Stimulated activated CD4-positive, alpha-beta T cell treated with anti-CD3 and anti-CD28 coated beads, TNF-alpha, amount 100 ng/mL, for 1 hour (primary cell): ENCODE measurements around the gene GPR107.

ENCODE experiments used
- DNase-seq, 3 donors: peaks; one replicate each; pipeline ENCODE4 v3.0.0-alpha.2; 2020; ENCODE audit warnings: low read depth in 3 of 3, low spot score in 1 of 3

The GPR107 gene

DNA sequence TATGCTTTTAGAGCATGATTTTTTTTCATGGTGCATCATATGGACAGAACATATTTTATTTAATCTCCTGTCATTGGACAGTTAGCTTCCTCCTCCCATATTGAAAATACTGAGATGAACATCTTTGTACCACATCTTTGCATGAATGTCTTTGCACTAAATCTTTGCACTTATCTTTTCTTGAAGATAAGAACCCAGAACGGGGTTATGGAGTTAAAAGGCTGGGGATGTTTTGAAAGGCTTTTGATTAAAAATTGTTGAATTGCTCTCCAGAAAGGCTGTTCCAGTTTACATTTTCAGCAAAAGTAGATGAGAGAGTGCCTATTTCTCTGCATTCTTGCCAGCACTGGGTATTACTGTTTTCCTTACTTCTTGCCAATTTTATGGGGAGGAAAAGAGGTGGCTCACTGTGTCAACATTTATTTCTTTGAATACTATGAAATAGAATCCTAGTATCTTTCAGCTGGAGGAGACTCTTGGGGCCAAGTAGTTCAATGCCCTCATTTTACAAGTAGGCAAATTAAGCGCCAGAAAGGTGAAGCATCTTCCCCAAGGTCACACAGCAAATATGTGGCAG, 125.7 kb downstream of the GPR107 start:
- DNase-seq, result no peak

DNA sequence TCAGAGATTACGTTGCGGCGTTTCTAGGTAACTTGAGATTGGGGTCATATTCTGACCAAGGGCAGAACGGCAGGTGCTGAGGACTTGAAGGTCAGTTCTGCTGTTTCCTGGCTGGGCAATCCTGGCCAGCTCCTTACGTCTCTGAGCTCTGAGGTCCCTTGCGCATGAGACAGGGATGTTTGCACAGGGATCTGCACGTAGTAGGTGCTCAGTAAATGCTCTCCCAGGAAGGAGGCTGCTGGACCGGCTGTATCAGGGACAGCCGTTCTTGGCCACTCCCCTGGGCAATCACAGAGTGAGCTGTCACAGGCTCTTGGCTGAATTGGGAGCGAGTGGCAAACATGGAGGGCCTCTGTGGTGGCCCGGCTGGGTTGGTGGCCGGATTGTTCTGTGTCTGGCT, 126.8 kb downstream of the GPR107 start:
- no peak for DNase-seq

DNA sequence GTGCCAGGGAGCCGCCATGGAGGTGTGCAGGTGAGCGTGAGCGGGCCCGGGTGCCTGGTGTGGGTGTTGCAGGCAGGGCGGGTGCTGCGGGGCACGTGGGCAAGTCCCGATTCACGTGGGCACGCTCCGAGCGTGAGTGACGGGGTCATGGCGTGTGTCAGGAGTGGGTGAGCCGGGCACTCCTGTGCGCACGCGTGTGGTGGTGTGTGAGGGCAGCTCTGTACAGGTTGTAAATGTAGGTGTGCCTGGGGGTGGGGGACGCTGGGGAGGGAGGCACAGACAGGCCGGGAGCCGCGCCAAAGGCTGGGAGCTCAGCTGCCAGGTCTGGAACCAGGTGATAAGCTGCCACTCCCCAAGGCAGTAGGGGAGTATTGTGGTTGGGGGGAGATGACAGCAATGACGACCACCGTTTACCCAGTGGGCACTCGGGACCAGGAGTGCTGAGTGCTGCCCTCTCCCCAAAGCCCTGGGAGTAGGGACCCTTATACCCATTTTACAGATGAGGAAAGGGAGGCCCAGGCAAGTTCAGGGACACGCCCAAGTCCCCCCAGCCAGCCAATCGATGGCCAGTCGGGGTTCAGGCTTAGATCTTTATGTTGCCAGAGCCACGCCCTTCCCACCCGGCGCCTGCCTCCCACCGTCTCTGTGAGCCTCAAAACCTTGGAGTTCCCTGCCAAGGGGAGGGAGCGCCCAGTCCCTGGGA, 128.1 kb downstream of the GPR107 start:
- no peak for DNase-seq

DNA sequence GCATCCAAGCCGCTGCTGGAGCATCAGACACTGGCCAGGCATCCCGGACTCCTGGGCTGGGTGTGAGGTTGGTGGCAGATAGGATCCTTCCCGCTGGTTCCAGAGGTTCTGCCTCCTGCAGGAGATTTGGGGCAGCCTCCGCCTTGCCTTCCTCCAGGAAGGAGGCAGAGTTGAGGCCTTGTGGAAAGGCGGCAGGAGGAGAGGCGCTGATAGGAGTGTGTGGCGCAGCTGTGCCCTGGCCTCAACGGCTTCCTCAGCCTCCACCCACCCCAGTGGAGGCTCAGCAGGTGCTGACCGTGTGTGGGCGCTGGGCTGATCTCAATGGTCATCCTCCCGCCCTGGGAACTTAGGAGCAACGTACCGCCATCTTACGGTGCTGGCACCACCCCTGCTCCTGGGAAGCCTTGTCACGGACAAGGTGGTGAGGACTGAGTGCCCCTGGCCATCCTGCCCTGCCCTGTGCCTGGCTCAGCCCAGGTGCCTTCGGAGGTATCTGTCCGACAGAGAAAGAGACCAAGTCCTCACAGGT, 128.7 kb downstream of the GPR107 start:
- no peak for DNase-seq

DNA sequence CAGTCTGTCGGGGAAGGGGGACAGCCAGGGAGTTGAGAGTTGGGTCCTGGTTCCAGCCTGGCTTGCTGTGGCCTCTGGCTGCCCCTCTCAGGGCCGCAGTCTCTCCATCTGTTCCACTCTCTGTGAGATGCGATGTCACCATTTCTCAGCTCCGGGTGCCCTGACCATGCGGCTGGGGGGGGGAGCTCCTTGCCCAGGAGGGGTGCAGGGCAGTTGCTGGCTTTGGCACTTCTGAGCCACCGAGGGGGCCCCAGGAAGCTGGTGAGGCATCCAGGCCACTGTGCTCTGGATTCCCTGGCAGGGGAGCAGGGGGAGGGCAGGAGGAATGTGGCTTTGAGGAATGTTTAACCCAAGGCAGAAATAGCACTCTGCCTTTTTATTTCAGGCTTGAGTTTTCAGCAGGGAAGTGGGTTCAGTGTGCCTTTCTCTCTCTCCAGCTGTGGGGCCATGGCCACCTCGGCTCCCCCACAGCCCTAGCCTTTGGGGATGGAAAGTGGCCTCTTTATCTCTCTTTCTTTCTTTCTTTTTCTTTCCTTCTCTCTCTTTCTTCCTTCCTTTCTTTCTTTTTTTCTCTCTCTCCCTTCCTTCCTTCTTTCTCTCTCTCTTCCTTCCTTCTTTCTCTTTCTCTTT, 129.5 kb downstream of the GPR107 start:
- DNase-seq, result no peak

DNA sequence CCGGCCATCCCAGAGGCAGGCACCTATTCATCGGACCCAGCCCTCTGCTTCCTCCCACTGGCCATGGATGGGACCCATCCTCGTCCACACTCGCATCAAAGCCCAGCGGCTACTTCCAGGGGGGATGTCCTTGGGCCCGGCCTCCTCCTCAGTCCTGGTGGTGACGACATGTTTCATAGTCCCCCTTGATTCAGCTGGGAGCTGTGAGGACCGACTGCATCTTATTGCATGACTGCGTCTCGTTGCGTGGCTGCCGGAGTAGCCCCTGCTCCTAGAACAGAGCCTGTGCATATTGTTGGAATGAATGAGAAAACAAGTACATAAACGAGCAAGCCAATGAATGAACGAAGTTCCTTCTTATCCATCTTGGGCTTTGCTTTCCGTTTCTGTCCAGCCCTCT, 131.3 kb downstream of the GPR107 start:
- DNase-seq, result no peak

DNA sequence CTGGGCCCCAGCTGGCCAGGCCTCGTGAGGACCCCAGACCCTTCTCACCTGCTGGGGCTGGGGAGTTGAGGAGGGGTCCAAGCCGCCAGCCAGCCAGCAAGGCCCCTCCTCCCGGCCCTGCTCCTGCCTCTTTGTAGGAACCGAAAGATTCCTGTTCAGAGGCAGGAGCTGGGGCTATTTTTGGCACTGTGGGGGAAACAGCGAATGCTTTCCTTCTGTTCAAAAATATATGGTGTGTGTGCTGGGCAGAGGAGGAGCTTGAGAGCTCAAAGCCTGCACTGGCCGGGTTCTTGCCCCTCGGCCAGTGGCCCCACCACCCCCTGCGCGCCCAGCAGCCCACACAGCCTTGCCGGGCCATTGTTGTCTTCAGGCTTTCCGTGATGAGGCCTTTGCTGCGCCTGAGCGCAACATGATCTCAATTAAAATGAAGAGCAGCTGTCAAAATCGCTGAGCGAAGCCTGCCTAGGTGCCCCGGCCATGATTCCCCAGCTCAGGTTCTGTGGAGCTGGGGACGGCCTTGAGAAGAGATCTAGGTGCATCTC, 131.9 kb downstream of the GPR107 start:
- DNase-seq, result no peak

DNA sequence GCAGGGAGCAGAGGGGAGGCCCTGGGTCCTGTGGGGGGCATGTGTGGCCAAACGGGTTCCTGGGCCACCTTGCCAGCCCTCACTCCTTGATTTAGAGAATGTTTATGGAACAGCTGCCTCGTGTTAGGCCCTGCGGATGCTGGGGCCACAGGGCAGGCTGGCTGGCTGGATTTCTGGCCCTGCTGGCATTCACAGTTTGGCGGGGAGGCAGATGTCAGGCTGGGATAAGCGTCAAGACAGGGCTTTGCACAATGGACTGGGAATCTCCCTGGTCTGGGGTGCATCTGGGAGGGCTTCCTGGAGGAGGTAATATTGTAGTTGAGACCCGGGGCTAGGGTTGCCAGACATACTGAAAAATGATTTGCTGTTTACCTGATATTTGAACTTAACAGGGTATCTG, 132.3 kb downstream of the GPR107 start:
- no peak for DNase-seq

DNA sequence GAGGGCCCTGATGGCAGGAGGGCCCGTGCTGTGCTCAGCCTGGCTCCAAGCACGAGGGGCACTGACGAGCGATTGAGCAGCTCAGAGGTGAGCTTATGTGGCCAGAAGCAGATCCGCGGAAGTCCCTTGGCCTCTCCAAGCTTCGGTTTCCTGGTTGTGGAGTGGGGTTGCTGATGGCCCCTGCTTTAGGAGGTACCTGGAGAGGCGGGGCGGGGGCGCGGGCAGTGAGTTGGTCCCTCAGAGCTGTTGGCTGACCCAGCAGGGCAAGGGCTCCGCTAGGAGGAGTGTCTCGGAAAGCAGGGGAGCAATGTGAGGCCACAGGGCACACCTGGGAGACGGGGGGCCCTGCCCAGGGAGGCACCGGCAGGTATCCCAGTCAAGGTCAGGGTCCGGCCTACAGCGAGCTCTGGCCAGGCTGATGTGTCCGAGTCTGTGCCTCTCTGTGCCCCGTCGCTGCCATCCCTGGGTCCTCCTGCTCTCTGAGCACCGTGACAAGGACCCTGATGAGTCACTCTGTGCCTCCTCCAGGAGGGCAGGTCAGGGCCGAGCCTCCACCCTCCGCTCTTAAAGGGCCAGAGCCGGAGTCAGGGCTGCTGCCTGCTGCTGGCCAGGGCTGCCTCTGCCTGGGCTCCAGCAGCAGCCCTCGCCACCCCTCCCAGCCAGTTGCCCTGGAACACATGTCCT, 133.3 kb downstream of the GPR107 start:
- DNase-seq, result no peak

DNA sequence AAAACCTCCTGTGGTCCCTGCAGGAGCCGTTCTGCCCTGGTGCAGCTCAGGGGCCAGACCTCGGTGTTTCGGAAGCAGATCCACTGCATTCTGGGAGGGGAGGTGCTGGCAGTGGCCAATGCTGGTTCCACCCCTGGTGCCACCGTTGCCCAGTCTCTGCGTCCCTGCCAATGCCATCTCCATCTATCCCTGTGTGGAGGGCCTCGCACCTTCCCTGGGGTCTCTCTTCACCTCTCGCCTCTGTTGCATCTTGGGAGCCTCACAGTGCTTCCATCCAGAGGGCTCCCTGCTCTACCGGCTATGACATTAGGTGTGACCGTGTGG, 133.8 kb downstream of the GPR107 start:
- DNase-seq, result no peak

DNA sequence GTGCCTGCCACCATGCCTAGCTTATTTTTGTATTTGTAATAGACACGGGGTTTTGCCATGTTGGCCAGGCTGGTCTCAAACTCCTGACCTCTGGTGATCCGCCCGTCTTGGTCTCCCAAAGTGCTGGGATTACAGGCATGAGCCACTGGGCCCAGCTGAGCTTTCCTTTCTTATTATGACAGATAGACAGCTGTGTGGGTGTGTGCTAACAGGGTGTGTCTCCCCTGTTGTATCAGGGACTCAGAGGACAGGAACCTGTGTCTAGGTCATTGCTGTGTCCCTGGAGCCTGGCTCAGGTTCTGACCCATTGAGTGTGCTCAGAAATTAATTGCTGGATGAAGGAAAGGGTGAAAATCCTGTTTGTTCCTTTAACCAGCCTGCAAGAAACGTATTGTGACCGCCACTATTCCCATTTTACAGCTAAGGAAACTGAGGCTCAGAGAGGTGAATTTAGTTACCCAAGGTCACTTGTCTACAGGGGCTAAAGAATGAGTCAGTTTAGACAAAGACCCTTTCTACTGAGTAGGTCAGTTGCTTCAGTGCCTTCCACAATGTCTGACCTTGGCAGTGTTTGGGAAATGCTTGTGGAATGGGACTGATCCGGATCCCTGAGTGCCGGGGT, 135.3 kb downstream of the GPR107 start:
- no peak for DNase-seq
